SK-N-SH (cell line): Measurements from ENCODE around the gene GPN1. TPM values are rescaled to one million over a fixed set of nuclear protein-coding genes. Genes with fewer than 3 reads are reported as not detected.

Experiments used
- CTCF ChIA-PET: fragments of 300-600, 350-600 bp; formaldehyde crosslinking; extraction: SDS; loops from one replicate; lab custom pipeline; 2021; lab: Yijun Ruan, JAX
- POLR2A ChIA-PET: fragments of 350-600 bp; sonication (Branson Sonifier 250); formaldehyde crosslinking; extraction: SDS; loops from one replicate; lab custom pipeline; 2020; ENCODE audit warnings: antibody characterized with exemption, inconsistent platforms; lab: Yijun Ruan, JAX
- DNase-seq: peaks from one replicate; pipeline ENCODE4 v3.0.0; 2012
- H2AFZ ChIP-seq: fragments of 200-600 bp; sonication (generic); 2 replicates; pipeline ENCODE4 v1.8.1; 2016; ENCODE audit warnings: antibody characterized with exemption, mild to moderate bottlenecking, low read depth
- H3F3A ChIP-seq: fragments of 200-600 bp; sonication (generic); replicated peaks from 2 replicates; pipeline ENCODE3; 2016; ENCODE audit warnings: antibody characterized with exemption, mild to moderate bottlenecking; ENCODE audit not compliant: insufficient read depth
- H3K27ac ChIP-seq, 2 experiments: fragments of 200-500 bp in 1 of 2; fragments of 200-600 bp in 1 of 2; sonication (Bioruptor generic) in 1 of 2; sonication (generic), shearing (Covaris generic) in 1 of 2; 2 replicates each; pipeline versions ENCODE4 v1.5.1 to v1.6.1; 2014 to 2016; ENCODE audit warnings: low read depth in 2 of 2, inconsistent platforms in 1 of 2, low read length in 1 of 2, mild to moderate bottlenecking in 1 of 2, mixed read lengths in 1 of 2
- H3K27me3 ChIP-seq: fragments of 200-600 bp; sonication (generic), shearing (Covaris generic); 2 replicates; pipeline ENCODE4 v1.6.1; 2016; ENCODE audit warnings: mixed run types; ENCODE audit not compliant: insufficient read depth
- H3K36me3 ChIP-seq, 2 experiments: fragments of 200-500 bp in 1 of 2; fragments of 200-600 bp in 1 of 2; sonication (Bioruptor generic) in 1 of 2; sonication (generic) in 1 of 2; replicated peaks in 1 of 2; 2 replicates each; pipeline versions ENCODE3 to v1.5.1; 2014 to 2016; ENCODE audit warnings: low read length in 1 of 2, mild to moderate bottlenecking in 1 of 2; ENCODE audit not compliant: insufficient read depth in 2 of 2, control insufficient read depth in 1 of 2
- H3K4me1 ChIP-seq, 2 experiments: fragments of 200-500 bp in 1 of 2; fragments of 200-600 bp in 1 of 2; sonication (Bioruptor generic) in 1 of 2; sonication (generic), shearing (Covaris generic) in 1 of 2; 2 replicates each; pipeline versions ENCODE4 v1.5.1 to v1.6.1; 2014 to 2016; ENCODE audit warnings: low read depth in 1 of 2, low read length in 1 of 2, mixed run types in 1 of 2; ENCODE audit not compliant: insufficient read depth in 2 of 2, control insufficient read depth in 1 of 2
- H3K4me2 ChIP-seq: fragments of 200-600 bp; sonication (generic), shearing (Covaris generic); 2 replicates; pipeline ENCODE4 v1.6.1; 2017; ENCODE audit warnings: mixed run types
- H3K4me3 ChIP-seq, 2 experiments: fragments of 200-500 bp in 1 of 2; fragments of 200-600 bp in 1 of 2; sonication (Bioruptor generic) in 1 of 2; sonication (generic), shearing (Covaris generic) in 1 of 2; 2 replicates each; pipeline versions ENCODE4 v1.5.1 to v1.8.1; 2014 to 2016; ENCODE audit warnings: low read depth in 2 of 2, inconsistent platforms in 1 of 2, low read length in 1 of 2, mild to moderate bottlenecking in 1 of 2, mixed read lengths in 1 of 2, moderate library complexity in 1 of 2
- H3K79me2 ChIP-seq: fragments of 200-600 bp; sonication (generic); 2 replicates; pipeline ENCODE4 v1.8.1; 2017; ENCODE audit warnings: mild to moderate bottlenecking; ENCODE audit not compliant: insufficient read depth
- H3K9ac ChIP-seq: fragments of 200-600 bp; sonication (generic); 2 replicates; pipeline ENCODE4 v1.6.1; 2017; ENCODE audit warnings: mixed run types
- H3K9me2 ChIP-seq: fragments of 200-600 bp; sonication (generic); 2 replicates; pipeline ENCODE4 v1.6.1; 2017; ENCODE audit warnings: mixed run types
- H3K9me3 ChIP-seq: fragments of 200-600 bp; sonication (generic); 2 replicates; pipeline ENCODE4 v1.6.1; 2017; ENCODE audit warnings: mixed run types, mild to moderate bottlenecking, moderate library complexity
- H4K20me1 ChIP-seq: fragments of 200-600 bp; sonication (generic); 2 replicates; pipeline ENCODE4 v1.6.1; 2017; ENCODE audit warnings: mild to moderate bottlenecking, mixed run types; ENCODE audit not compliant: insufficient read depth
- CHD2 ChIP-seq: fragments of 150-350 bp; IDR thresholded peaks from 2 replicates; pipeline ENCODE4 v1.6.1; 2018; ENCODE audit warnings: low read length; ENCODE audit not compliant: partially characterized antibody
- CTCF ChIP-seq: fragments of 200-600 bp; sonication (generic); IDR thresholded peaks from 2 replicates; pipeline ENCODE4 v1.6.1; 2017; ENCODE audit warnings: antibody characterized with exemption, mild to moderate bottlenecking, moderate library complexity
- EP300 ChIP-seq, 2 experiments: IDR thresholded peaks; 2 replicates each; pipeline versions ENCODE4 v1.4.0 to v1.6.1; 2012; ENCODE audit warnings: borderline replicate concordance in 1 of 2, low read depth in 1 of 2, low read length in 1 of 2
- FOXM1 ChIP-seq: IDR thresholded peaks from 2 replicates; pipeline ENCODE4 v1.4.0; 2012; ENCODE audit warnings: low read depth, mild to moderate bottlenecking
- GABPA ChIP-seq: IDR thresholded peaks from 2 replicates; pipeline ENCODE4 v1.4.0; 2012; ENCODE audit warnings: low read depth, mild to moderate bottlenecking
- GATA2 ChIP-seq: sonication (generic); formaldehyde crosslinking; IDR thresholded peaks from 2 replicates; pipeline ENCODE4 v1.5.0; 2020; ENCODE audit warnings: mild to moderate bottlenecking, missing genetic modification reagents
- JUND ChIP-seq: IDR thresholded peaks from 2 replicates; pipeline ENCODE4 v1.4.0; 2012
- MEF2A ChIP-seq: IDR thresholded peaks from 2 replicates; pipeline ENCODE4 v1.4.0; 2012; ENCODE audit warnings: low read depth, borderline replicate concordance
- NRF1 ChIP-seq: IDR thresholded peaks from 2 replicates; pipeline ENCODE4 v1.6.1; 2012; ENCODE audit warnings: low read depth, mild to moderate bottlenecking, low read length
- PBX3 ChIP-seq: IDR thresholded peaks from 2 replicates; pipeline ENCODE4; 2012
- RAD21 ChIP-seq: IDR thresholded peaks from 2 replicates; pipeline ENCODE4 v1.6.1; 2012; ENCODE audit warnings: mild to moderate bottlenecking, low read length
- REST ChIP-seq: IDR thresholded peaks from 2 replicates; pipeline ENCODE4 v1.6.1; 2012; ENCODE audit warnings: mild to moderate bottlenecking, low read depth, low read length, moderate library complexity
- RFX5 ChIP-seq: IDR thresholded peaks from 2 replicates; pipeline ENCODE4 v1.6.1; 2012; ENCODE audit warnings: mild to moderate bottlenecking, improper control_type of control experiment, low read length
- RXRA ChIP-seq: IDR thresholded peaks from 2 replicates; pipeline ENCODE4 v1.4.0; 2012; ENCODE audit warnings: low read depth, mild to moderate bottlenecking, borderline replicate concordance
- SMC3 ChIP-seq: IDR thresholded peaks from 2 replicates; pipeline ENCODE4 v1.6.1; 2012; ENCODE audit warnings: low read depth, low read length, improper control_type of control experiment
- USF1 ChIP-seq: IDR thresholded peaks from 2 replicates; pipeline ENCODE4 v1.4.0; 2012; ENCODE audit warnings: low read depth, borderline replicate concordance
- USF2 ChIP-seq: fragments of 150-350 bp; IDR thresholded peaks from 2 replicates; pipeline ENCODE4 v1.6.1; 2017; ENCODE audit warnings: antibody characterized with exemption, low read length, low read depth, borderline replicate concordance
- YY1 ChIP-seq: IDR thresholded peaks from 2 replicates; pipeline ENCODE4 v1.4.0; 2012; ENCODE audit warnings: low read depth, mild to moderate bottlenecking
- WGBS: methylation state at CpG from one replicate; pipeline ENCODE4 v1.1.6; 2017; ENCODE audit warnings: low lambda C conversion rate; 5-methylcytosine and 5-hydroxymethylcytosine counted together
- polyA plus RNA-seq, 3 experiments: library from polyadenylated mRNA; depleted of rRNA; stranded (reverse); fragments of >200 nt; gene quantifications; 2 replicates each; pipeline ENCODE4 v1.2.3, GENCODE V29; 2012

Gene GPN1
- polyA plus RNA-seq, 1 of the 3 experiments (the other 2 are of a cell fraction): 74.0 TPM

GRCh38 chr2:27634291-27634690 lies 5.4 kb downstream of the GPN1 start:
- POLR2A ChIA-PET: no interaction called here

More at GRCh38 chr2:27634291-27634690, 5.4 kb downstream of the GPN1 start:
- CTCF ChIA-PET: interaction anchor here (0.9 to 4.2 kb wide), 2 partner anchors 29 to 49 kb away, joined by 3 to 20 read pairs; partner anchors contain the start of genes SLC4A1AP and SUPT7L
- Histone ChIP-seq H3K9me3 (no peaks in the 10 kb centered on the region), H3K79me2 (peaks cover 36% of the 10 kb centered on the region), H4K20me1 (no peaks in the 10 kb centered on the region), H2AFZ (no peak overlapping the region), H3K4me3 (no peak overlapping the region), H3K9me2 (no peaks in the 10 kb centered on the region), H3F3A (peaks cover 35% of the 10 kb centered on the region), H3K9ac (no peak overlapping the region), H3K27me3 (no peaks in the 10 kb centered on the region), H3K4me2 (no peak overlapping the region), H3K27ac (no peak overlapping the region), H3K4me1 (peaks cover 3 to 4% of the 10 kb centered on the region in 2 experiments; a peak in 2 of 4 replicates), H3K36me3 (peaks cover 72 to 82% of the 10 kb centered on the region in 2 experiments)
- no peak for DNase-seq
- TF ChIP-seq USF1: no peak
- no peak for TF ChIP-seq NRF1
- no peak for TF ChIP-seq CTCF
- TF ChIP-seq JUND: no peak
- TF ChIP-seq USF2: no peak
- no peak for TF ChIP-seq RFX5
- no peak for TF ChIP-seq MEF2A
- no peak for TF ChIP-seq YY1
- TF ChIP-seq REST: no peak
- TF ChIP-seq CHD2: no peak
- no peak for TF ChIP-seq GABPA
- no peak for TF ChIP-seq PBX3
- TF ChIP-seq RXRA: no peak
- TF ChIP-seq GATA2 (CRISPR knock-in tag): no peak
- TF ChIP-seq SMC3: no peak
- no peak for TF ChIP-seq FOXM1
- TF ChIP-seq RAD21: no peak
- TF ChIP-seq EP300 (IDR thresholded peaks at IDR 0.05; ENCODE audit: borderline replicate concordance in 1 of 2, low read depth in 1 of 2, low read length in 1 of 2): no peak
- 96% methylated on average over 2 of the region's 2 CpGs for whole genome bisulfite sequencing
